ENCODE data around the gene BIVM. TPM values are rescaled to one million over a fixed set of nuclear protein-coding genes. Genes with fewer than 3 reads are reported as not detected.

The BIVM gene
- total RNA-seq, 1 experiment from 2014 or later, result 27.7 TPM

DNA sequence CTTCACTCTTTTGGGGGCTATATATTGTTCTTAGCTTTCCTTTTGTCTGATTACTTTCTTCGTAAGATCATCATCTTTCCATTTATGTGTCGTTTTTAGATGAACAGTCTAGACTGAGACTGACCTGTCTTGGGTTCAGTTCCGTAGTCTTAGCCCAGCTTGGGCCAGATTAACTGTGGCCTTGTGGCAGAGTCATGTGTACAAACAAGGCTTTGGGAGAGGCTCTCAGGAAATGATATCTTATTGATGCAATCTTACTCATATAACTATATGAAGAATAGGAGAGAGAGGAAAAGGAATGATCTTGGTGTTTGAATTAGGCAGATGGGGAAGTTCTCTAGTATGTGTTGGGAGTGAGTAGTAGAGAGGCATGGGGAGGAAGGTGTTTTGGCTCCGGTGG, 40.1 kb downstream of the BIVM start:
- no peak for DNase-seq (ENCODE audit: low read depth)

DNA sequence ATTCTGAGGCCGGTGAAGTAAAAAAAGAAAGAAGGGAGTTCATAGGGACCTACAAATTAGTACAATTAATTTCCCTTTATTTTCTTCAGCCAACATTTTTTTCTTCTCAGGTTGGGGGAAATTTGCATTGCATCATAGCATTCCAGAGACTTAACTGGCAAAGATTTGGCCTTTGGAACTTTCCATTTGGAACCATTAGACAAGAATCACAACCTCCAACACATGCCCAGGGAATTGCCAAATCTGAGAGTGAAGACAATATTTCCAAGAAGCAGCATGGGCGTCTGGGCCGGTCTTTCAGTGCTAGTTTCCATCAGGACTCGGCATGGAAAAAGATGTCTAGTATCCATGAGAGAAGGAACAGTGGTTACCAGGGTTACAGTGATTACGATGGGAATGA, 40.5 kb downstream of the BIVM start:
- DNase-seq (ENCODE audit: low read depth), result no peak

- no peak for DNase-seq (ENCODE audit: low read depth)
Observed at GRCh38 chr13:102845289-102845629, 46.3 kb downstream of the BIVM start.

GRCh38 chr13:102845630-102846260, 46.8 kb downstream of the BIVM start, which contains the start of gene ERCC5:
Gene ERCC5 (plus strand): TSS chr13:102846032. CDS start chr13:102846267, 235 bp downstream.
- peak; percentile 96 for DNase-seq (ENCODE audit: low read depth)

DNA sequence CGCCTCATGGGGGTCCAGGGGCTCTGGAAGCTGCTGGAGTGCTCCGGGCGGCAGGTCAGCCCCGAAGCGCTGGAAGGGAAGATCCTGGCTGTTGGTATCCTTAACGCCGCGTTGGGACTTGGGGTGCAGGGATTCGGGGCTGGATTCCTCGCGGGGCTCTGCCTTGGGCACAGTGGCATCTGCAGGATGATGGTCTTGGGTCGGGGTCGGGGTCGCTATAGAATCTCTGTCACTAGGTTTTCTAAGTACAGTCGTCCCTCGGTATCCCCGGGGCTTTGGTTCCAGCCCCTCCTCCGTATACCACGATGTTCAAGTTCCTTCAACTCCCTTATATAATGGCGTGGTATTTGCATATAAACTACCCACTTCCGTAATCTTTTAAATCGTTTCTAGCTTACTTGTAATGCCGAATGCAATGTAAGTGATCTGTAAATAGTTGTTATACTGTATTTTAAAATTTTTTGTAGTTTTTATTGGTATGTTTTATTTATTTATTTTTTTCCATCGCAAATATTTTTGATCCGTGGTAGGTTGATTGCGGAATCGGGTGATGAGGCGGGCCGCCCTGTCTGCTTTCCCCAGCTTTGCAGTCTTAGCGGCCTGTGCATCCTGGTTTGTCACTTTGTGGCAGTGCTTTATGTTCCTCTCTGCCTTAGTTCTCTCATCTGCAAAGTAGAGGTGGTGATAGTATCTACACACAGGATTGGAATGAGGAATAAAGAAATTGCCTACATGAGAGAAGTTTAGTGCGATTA, 47.5 kb downstream of the BIVM start:
- DNase-seq (ENCODE audit: low read depth), result peak; percentile 30

DNA sequence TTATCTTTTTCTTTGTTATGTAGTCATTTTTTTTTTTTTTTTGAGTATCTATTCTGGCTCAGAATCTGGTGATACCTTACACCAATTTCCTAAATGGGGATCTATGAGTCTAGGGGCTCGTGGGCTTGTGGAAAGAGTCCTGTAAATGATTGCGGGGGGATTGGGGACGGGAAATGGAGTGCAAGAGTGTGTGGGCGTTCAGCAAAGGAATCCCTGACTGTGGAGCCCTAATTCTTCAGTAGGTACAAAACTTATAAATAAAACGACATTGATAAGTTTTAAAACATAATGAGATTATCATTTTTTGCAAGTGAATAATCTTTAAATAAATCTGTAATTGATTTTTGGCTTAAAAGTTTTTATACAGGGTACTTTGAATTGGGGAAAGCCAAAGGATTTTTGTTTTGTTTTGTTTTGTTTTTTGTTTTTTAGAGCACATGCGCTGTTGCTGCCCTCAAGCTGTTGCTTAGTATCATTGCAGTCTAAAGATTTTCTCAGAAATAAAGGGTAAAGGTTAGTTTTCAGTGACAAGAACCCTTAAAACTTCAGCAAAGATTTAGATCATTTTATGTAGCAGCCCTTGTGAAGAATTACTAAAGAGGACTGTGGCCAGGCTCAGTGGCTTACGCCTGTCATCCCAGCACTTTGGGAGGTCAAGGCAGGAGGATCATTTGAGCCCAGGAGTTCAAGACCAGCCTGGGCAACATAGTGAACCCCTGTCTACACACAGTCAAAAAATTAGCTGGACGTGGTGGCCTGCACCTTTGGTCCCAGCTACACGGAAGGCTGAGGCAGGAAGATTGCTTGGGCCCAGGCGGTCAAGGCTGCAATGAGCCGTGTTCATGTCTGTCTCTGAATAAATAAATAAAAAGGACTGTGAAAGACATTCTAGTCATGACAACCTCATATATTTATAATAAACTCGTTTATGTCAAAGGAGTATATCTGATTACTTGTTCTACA, 48.6 kb downstream of the BIVM start:
- peak; percentile 49 for DNase-seq (ENCODE audit: low read depth)

DNA sequence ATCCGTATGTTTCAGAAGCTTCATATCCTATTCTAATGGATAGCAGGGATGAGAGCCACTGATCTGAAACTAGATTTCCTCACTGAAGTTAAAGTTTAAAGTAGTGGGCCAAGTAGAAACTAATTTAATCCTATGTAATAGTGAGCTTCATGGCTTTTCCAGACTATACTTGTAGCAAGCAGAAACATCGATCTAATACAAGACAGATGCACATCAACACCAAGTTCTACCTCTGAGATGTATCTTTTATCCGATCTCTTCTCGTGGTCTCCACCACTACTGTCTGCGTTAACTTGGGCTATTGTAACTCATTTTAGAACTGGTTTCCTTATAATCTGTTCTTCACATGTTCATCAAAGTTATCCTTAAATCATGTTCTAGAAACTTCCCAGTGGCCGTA, 50.0 kb downstream of the BIVM start:
- no peak for DNase-seq (ENCODE audit: low read depth)

DNA sequence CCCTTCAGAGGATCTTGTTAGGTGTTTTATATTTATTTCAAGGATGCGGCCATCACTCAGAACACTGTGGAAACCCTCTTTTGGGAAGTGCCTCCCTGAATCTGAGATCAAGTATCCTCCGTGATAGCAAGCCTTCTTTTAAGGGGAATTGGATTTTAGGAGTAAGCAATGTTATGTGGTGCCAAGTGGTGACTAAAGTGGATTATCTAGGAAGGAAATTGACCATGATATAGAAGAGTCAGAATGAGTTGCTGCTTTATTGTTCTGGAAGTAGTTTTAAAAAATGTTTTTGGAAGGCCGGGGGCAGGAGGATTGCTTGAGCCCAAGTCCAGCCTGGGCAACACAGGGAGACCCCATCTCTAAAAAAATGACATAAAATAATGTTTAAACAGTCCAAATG, 53.6 kb downstream of the BIVM start:
- DNase-seq (ENCODE audit: low read depth), result no peak

DNA sequence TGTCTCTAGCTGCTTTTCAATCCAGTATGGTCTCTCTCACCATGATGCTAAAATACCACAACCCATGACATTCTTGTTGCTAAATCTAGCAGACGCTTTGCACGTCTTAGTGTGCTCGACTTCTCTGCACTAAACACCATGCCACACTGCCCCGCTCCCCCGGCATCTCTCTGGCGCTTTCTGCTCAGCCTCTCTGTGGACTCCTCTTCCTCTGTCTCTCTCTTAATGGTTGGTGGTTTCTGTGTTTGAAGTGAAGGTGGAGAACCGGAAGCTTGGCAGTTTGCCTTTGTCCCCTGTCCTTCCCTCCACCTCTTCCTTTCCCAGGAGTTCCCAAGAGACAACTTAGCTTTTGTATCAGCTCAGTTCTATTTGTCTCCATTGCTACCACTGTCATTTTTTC, 55.8 kb downstream of the BIVM start:
- no peak for DNase-seq (ENCODE audit: low read depth)

DNA sequence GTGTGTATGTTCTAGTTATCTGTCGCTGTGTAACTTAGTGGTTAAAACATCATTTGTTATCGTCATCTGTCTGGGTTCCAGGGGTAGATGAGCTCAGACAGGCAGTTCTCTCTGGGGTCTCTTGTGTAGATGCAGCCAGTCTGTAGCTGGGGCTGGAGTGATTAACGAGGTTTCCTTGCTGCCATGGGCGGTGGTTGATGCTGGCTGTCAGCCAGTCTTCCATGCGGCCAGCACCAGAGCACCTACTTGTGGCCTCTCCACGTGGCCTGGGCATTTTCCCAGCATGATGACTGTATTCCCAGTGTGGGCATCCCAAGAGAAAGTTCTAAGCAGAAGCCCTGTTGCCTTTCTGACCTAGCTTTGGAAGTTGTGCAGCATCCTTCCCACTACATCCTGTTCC, 57.6 kb downstream of the BIVM start:
- peak; percentile 45 for DNase-seq (ENCODE audit: low read depth)

GRCh38 chr13:102862624-102863210, 63.8 kb downstream of the BIVM start:
- no peak for DNase-seq (ENCODE audit: low read depth)

GRCh38 chr13:102863590-102863989, 64.7 kb downstream of the BIVM start:
- DNase-seq (ENCODE audit: low read depth), result no peak

- no peak for DNase-seq (ENCODE audit: low read depth)
Observed at GRCh38 chr13:102868366-102868936, 69.5 kb downstream of the BIVM start.

DNA sequence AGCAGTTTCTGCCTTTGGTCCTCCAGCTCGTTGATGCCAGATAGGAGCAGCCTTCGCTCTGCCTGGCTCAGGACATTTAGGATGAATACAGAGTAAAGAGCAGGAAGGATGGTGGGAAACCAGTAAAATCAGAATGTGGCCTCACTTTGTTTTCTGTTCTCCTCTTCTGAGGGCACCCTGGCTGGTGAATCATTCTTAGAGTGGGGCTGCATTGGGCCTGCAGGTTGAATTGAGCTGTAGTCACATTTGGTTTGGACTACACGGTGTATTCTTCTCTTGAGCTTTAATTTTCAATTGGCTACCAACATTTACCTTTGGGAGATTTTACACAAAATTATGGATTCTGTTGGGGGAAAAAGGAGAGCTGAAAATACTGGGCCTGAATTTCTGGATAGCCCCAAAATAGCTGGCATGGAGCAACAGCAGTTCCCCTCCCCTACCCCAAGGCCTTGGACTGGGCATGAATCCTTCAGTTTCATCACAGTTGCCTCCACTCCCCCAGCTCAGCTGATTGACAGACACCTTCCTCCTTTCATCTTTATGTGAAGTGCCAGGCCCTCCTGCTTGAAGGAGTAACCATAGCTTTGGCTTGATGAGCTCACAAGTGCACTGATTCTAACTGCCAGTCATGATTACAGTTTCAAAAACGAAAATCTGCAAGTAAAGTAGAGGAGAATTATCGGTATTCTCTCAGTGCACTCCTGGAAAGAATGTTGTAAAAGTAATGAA, 71.2 kb downstream of the BIVM start:
- no peak for DNase-seq (ENCODE audit: low read depth)

- peak; percentile 43 for DNase-seq (ENCODE audit: low read depth)
Observed at GRCh38 chr13:102870677-102871415, 71.9 kb downstream of the BIVM start.

GRCh38 chr13:102872131-102872530, 73.2 kb downstream of the BIVM start:
- no peak for DNase-seq (ENCODE audit: low read depth)

DNA sequence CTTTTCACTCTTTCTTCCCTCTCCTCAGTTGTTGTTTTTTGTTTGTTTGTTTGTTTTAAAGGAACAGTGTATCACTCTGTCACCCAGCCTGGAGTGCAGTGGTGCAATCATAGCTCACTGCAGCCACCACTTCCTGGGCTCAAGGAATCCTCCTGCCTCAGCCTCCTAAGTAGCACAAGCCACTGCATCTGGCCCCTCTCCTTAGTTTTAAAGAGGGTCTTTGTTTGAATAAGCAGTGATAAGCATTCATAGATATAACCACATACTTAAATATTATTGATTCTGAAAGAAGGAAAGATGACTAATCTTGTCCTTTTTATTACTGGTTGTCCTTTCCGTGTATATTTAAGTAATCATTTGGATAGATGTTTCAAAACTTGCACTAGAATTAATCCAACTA, 73.6 kb downstream of the BIVM start:
- DNase-seq (ENCODE audit: low read depth), result no peak

DNA sequence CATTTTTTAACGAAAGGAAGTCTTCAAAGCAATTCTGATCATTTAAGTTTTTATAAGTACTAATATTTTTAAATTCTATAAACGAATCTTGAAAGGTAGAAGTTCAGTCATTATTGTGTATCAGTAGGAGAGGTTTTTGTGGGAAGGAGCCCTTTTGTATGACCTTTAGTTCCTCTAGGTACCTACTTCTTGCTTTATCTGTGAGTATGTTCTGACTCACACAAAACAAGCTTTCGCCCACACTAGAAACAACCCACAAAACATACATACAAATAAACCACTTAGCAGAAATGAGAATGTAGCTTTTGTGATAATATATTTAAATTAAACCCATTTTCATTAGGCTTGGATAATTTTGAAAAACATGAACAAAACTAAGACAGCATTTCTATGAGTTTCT, 74.7 kb downstream of the BIVM start:
- DNase-seq (ENCODE audit: low read depth), result no peak

- no peak for DNase-seq (ENCODE audit: low read depth)
Observed at GRCh38 chr13:102875256-102875655, 76.3 kb downstream of the BIVM start.

DNA sequence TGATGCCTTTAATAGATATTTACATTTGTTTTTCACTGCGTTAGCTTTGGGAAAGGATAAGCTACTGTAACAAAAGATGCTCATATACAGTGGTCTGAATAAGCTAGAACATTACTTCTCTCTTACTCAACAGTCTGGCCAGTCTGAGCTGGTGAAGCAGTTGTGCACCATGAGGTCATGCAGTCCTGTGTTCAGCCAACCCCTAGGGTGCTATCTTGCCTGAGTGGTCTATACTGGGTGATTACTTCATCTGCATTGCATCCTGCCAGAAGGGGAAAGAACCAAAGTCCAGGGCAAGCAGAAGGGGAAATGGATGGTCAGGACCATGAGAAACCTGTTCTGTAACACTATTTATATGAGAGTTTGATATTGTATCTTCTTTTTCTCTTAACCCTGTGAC, 78.4 kb downstream of the BIVM start:
- no peak for DNase-seq (ENCODE audit: low read depth)

All from HT1080 (cell line).